B cell (primary cell): ENCODE measurements around the gene CCDC171. TPM values are rescaled to one million over a fixed set of nuclear protein-coding genes. Genes with fewer than 3 reads are reported as not detected.

ENCODE experiments used
- ATAC-seq: fragments of 200-7000 bp; cut with Tn5 transposase; one replicate; pipeline ENCODE4 v1.10.0; 2021; ENCODE audit warnings: low read depth, mild to moderate bottlenecking, moderate number of reproducible peaks, moderate library complexity
- CTCF ChIA-PET: fragments of 350-600 bp; sonication (Branson Sonifier 250); formaldehyde crosslinking; loops from one replicate; lab custom pipeline; 2021; ENCODE audit warnings: antibody characterized with exemption, inconsistent platforms; lab: Charles Lee
- POLR2A ChIA-PET: fragments of 350-600 bp; sonication (Branson Sonifier 250); formaldehyde crosslinking; loops from one replicate; lab custom pipeline; 2021; ENCODE audit warnings: antibody characterized with exemption; lab: Charles Lee
- DNase-seq: peaks from one replicate; pipeline ENCODE4 v3.0.0; 2013
- H2AFZ ChIP-seq: 2 replicates; pipeline ENCODE4 v1.6.1; 2012; ENCODE audit warnings: mild to moderate bottlenecking, low read depth, low read length; ENCODE audit not compliant: insufficient read depth, poor library complexity, severe bottlenecking
- H3K27ac ChIP-seq, 2 donors: 1 replicate in 1 of 2; 2 replicates in 1 of 2; pipeline ENCODE4 v1.5.1; 2012 to 2013; ENCODE audit warnings: low read length in 2 of 2, mild to moderate bottlenecking in 2 of 2, moderate library complexity in 1 of 2
- H3K27me3 ChIP-seq, 4 experiments: fragments of 200-600 bp in 1 of 4; sonication (generic) in 1 of 4; replicated peaks in 1 of 4; 1 replicate in 2 of 4; 2 replicates in 2 of 4; pipeline versions ENCODE4 v1.6.1 to v1.7.0; 2013 to 2016; ENCODE audit warnings: low read length in 3 of 4, mild to moderate bottlenecking in 2 of 4, mixed read lengths in 1 of 4, moderate library complexity in 1 of 4; ENCODE audit not compliant: insufficient read depth in 4 of 4, control insufficient read depth in 3 of 4; ENCODE audit errors: control extremely low read depth in 1 of 4
- H3K36me3 ChIP-seq, 2 experiments: replicated peaks in 1 of 2; 1 replicate in 1 of 2; 2 replicates in 1 of 2; pipeline versions ENCODE4 v1.6.1 to v1.7.1; 2013; ENCODE audit warnings: low read length in 1 of 2; ENCODE audit not compliant: insufficient read depth in 2 of 2, control insufficient read depth in 1 of 2; ENCODE audit errors: control extremely low read depth in 1 of 2, extremely low read depth in 1 of 2
- H3K4me1 ChIP-seq, 2 donors: fragments of 200-600 bp in 1 of 2; sonication (generic) in 1 of 2; 1 replicate in 1 of 2; 2 replicates in 1 of 2; pipeline versions ENCODE4 v1.5.1 to v1.6.1; 2013 to 2017; ENCODE audit warnings: low read length in 2 of 2; ENCODE audit not compliant: control insufficient read depth in 2 of 2, insufficient read depth in 2 of 2
- H3K4me2 ChIP-seq: replicated peaks from 2 replicates; pipeline ENCODE3; 2012; ENCODE audit warnings: mild to moderate bottlenecking, low read depth, low read length; ENCODE audit not compliant: poor library complexity, severe bottlenecking
- H3K4me3 ChIP-seq, 5 experiments: fragments of 200-600 bp in 1 of 5; sonication (generic) in 1 of 5; 1 replicate in 3 of 5; 2 replicates in 2 of 5; pipeline versions ENCODE4 v1.5.1 to v1.7.0; 2011 to 2016; ENCODE audit warnings: low read length in 4 of 5, mild to moderate bottlenecking in 4 of 5, low read depth in 2 of 5, control low read depth in 1 of 5, moderate library complexity in 1 of 5; ENCODE audit not compliant: insufficient read depth in 1 of 5; ENCODE audit errors: control extremely low read depth in 1 of 5, extremely low read depth in 1 of 5
- H3K79me2 ChIP-seq: fragments of 200-600 bp; sonication (generic); one replicate; pipeline ENCODE4 v1.6.0; 2016; ENCODE audit warnings: low read length; ENCODE audit not compliant: control insufficient read depth, insufficient read depth
- H3K9ac ChIP-seq: fragments of 200-600 bp; sonication (generic); 2 replicates; pipeline ENCODE4 v1.6.1; 2017; ENCODE audit warnings: mild to moderate bottlenecking, low read length, moderate library complexity
- H3K9me3 ChIP-seq, 3 donors: one replicate each; pipeline versions ENCODE4 v1.6.1 to v1.7.1; 2013; ENCODE audit warnings: low read length in 2 of 3; ENCODE audit not compliant: control insufficient read depth in 2 of 3, insufficient read depth in 1 of 3; ENCODE audit errors: control extremely low read depth in 1 of 3
- H4K20me1 ChIP-seq: 2 replicates; pipeline ENCODE4 v1.6.0; 2012; ENCODE audit warnings: mild to moderate bottlenecking, low read length; ENCODE audit not compliant: insufficient read depth, control insufficient read depth, poor library complexity, severe bottlenecking
- H3K27ac Mint-ChIP-seq: one replicate; pipeline ENCODE4 v1.8.0; 2021; ENCODE audit warnings: mixed read lengths
- H3K27me3 Mint-ChIP-seq: one replicate; pipeline ENCODE4 v1.8.0; 2021; ENCODE audit warnings: mixed read lengths
- H3K4me1 Mint-ChIP-seq: one replicate; pipeline ENCODE4 v1.8.0; 2021; ENCODE audit warnings: mixed read lengths
- H3K4me3 Mint-ChIP-seq: one replicate; pipeline ENCODE4 v1.8.0; 2021; ENCODE audit warnings: mixed read lengths
- H3K9me3 Mint-ChIP-seq: one replicate; pipeline ENCODE4 v1.8.0; 2022; ENCODE audit warnings: mixed read lengths; ENCODE audit not compliant: insufficient read depth
- CTCF ChIP-seq: fragments of 200-600 bp; IDR thresholded peaks from one replicate; pipeline ENCODE4 v1.8.0; 2022; ENCODE audit warnings: antibody characterized with exemption, mild to moderate bottlenecking
- EZH2 ChIP-seq: IDR thresholded peaks from 2 replicates; pipeline ENCODE4 v1.6.1; 2012; ENCODE audit warnings: borderline replicate concordance, low read depth, mild to moderate bottlenecking, moderate library complexity, low read length; ENCODE audit not compliant: insufficient read depth, poor library complexity, severe bottlenecking
- WGBS: methylation state at CpG from one replicate; pipeline ENCODE4 v1.1.5; 2013; ENCODE audit warnings: missing lambda C conversion rate; ENCODE audit not compliant: insufficient coverage; 5-methylcytosine and 5-hydroxymethylcytosine counted together
- intact Hi-C: fragments of 100-400 bp; cut with micrococcal nuclease; formaldehyde crosslinking; loops from one replicate; pipeline ENCODE4 v1.10.0; 2022
- polyA plus RNA-seq: library from polyadenylated mRNA; depleted of rRNA; stranded (reverse); fragments of >200 nt; gene quantifications from 2 replicates; pipeline ENCODE4 v1.2.3, GENCODE V29; 2012
- total RNA-seq, 2 donors: library from RNA; stranded (reverse); fragments of 120-200 nt in 1 of 2; gene quantifications; 1 replicate in 1 of 2; 2 replicates in 1 of 2; pipeline versions ENCODE4 v1.2.3 to v1.2.4, GENCODE V29; 2013 to 2022

CCDC171 gene
- total and polyA plus RNA-seq, 2 donors (not counting 1 experiment from before 2014, with no cell fraction given): 0.22 to 6.3 TPM

DNA sequence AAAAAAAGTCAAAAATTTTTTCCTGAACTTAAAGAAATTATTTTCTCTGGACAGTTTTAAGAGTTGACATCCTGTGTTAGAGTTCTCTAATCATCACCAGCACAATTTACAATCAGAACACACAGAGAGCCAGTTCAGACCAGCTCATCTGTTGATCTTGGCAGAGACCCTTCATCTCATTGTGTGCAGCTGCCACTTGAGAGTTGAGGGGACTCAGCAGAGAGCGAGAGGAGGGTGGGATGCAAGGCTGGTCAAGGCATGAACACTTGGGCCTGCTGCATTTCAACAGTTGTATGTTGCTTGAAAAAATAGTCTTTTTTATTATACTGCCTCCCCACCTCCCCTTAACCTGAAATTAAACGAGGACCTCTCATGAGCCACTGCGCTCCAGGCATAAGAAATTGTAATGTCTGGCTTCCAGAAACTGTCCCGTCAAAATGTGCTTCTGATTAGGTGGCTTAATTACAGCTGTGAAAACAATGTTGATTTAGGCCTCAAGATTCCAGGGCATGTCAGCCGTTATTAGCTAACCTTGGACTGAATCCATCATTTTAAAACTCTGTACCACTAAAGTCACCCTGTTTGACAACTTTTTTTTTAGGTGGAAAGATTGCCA, 383.6 kb downstream of the CCDC171 start:
- no peaks in the 10 kb centered on the region for H3K4me1 Mint-ChIP-seq
- Histone ChIP-seq H3K9ac (no peak overlapping the region), H3K27ac (no peak overlapping the region), H4K20me1 (no peaks in the 10 kb centered on the region), H3K4me1 (no peaks in the 10 kb centered on the region), H3K4me2 (no peak overlapping the region), H3K27me3 (no peaks in the 10 kb centered on the region), H3K36me3 (no peaks in the 10 kb centered on the region), H3K79me2 (no peaks in the 10 kb centered on the region), H3K9me3 (no peaks in the 10 kb centered on the region), H2AFZ (no peak overlapping the region), H3K4me3 (no peak overlapping the region)
- POLR2A ChIA-PET: no interaction called here
- no peak for TF ChIP-seq CTCF
- TF ChIP-seq EZH2: no peak
- 100% methylated on average over 1 of the region's 5 CpGs for WGBS
- ATAC-seq (no peak), DNase-seq (no peak)
- intact Hi-C loops: no loop called here
- no peak overlapping the region for H3K27ac Mint-ChIP-seq
- H3K4me3 Mint-ChIP-seq: no peak overlapping the region
- no peaks in the 10 kb centered on the region for H3K27me3 Mint-ChIP-seq
- CTCF ChIA-PET: no interaction called here
- peaks cover 2% of the 10 kb centered on the region for H3K9me3 Mint-ChIP-seq

DNA sequence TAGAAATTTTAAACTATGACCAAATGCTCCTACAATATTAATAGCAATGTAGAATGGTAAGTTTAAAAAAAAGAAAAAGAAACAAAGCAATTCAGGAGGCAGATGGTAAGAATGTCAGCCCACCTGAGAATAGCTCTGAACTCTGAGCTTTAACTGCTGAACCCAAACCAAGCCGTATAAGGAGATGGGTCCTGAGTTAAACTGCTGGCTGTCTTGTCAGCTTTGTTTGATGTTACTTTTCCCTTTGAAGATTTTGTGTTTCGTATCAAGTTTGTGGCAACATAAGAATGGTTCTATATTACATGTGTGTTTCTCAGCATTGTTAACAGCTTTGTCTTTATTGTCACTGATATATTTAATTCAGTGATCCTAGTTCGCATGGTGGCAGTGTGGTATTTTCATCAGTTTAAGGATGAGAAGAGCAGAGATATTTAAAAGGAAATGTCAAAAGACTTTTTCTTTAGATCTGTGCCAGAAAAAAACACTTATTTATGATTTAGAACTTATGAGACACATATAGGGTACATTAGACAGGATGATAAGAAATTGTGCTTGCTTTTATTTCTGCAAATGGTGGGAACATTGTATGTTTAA, 390.1 kb downstream of the CCDC171 start:
- no peaks in the 10 kb centered on the region for H3K4me1 Mint-ChIP-seq
- no peak overlapping the region for H3K9ac ChIP-seq
- no peak overlapping the region for H3K4me3 Mint-ChIP-seq
- intact Hi-C loops: no loop called here
- no peaks in the 10 kb centered on the region for H4K20me1 ChIP-seq
- TF ChIP-seq CTCF: no peak
- TF ChIP-seq EZH2: no peak
- H3K27ac Mint-ChIP-seq: no peak overlapping the region
- no peaks in the 10 kb centered on the region for H3K9me3 ChIP-seq
- WGBS: 100% methylated on average over 1 of the region's 3 CpGs
- H3K27ac ChIP-seq: no peak overlapping the region
- H2AFZ ChIP-seq: no peak overlapping the region
- no peaks in the 10 kb centered on the region for H3K4me1 ChIP-seq
- ATAC-seq (no peak), DNase-seq (no peak)
- no peaks in the 10 kb centered on the region for H3K36me3 ChIP-seq
- no peaks in the 10 kb centered on the region for H3K9me3 Mint-ChIP-seq
- H3K27me3 Mint-ChIP-seq: no peaks in the 10 kb centered on the region
- H3K4me2 ChIP-seq: no peak overlapping the region
- H3K4me3 ChIP-seq: no peak overlapping the region
- CTCF ChIA-PET: no interaction called here
- no peaks in the 10 kb centered on the region for H3K27me3 ChIP-seq
- POLR2A ChIA-PET: no interaction called here
- no peaks in the 10 kb centered on the region for H3K79me2 ChIP-seq
